Pancreas (tissue), 10 donors: Measurements from ENCODE around the gene VSX1. TPM values are rescaled to one million over a fixed set of nuclear protein-coding genes. Genes with fewer than 3 reads are reported as not detected.

ENCODE experiments used
- ATAC-seq, 4 donors: fragments of 200-7000 bp; cut with Tn5 transposase; one replicate each; pipeline versions ENCODE4 v1.8.0 to v1.9.1; 2020; ENCODE audit warnings: mild to moderate bottlenecking in 4 of 4, moderate library complexity in 4 of 4
- DNase-seq, 6 donors: peaks; one replicate each; pipeline ENCODE4 v3.0.0-alpha.2; 2020
- FAIRE-seq: peaks from 2 replicates; lab custom pipeline; 2012; peaks lifted over from hg19 to GRCh38; lab: Jason Lieb, UNC
- H3K27ac ChIP-seq, 4 donors: fragments of 200-600 bp; sonication (generic); 1 replicate in 3 of 4; 2 replicates in 1 of 4; pipeline versions ENCODE4 v1.5.0 to v1.8.0; 2020
- H3K27me3 ChIP-seq, 4 donors: fragments of 200-600 bp; one replicate each; pipeline ENCODE4 v1.8.0; 2021
- H3K36me3 ChIP-seq, 3 donors: fragments of 200-600 bp; sonication (generic) in 1 of 3; one replicate each; pipeline versions ENCODE4 v1.5.0 to v1.8.0; 2020 to 2021
- H3K4me1 ChIP-seq, 3 donors: fragments of 200-600 bp; one replicate each; pipeline ENCODE4 v1.8.0; 2021
- H3K4me3 ChIP-seq, 4 donors: fragments of 200-600 bp; sonication (generic) in 2 of 4; one replicate each; pipeline versions ENCODE4 v1.5.0 to v1.8.0; 2020 to 2021
- H3K9me3 ChIP-seq, 4 donors: fragments of 200-600 bp; one replicate each; pipeline ENCODE4 v1.8.0; 2021
- CTCF ChIP-seq, 4 donors: fragments of 200-600 bp; sonication (generic) in 3 of 4; IDR thresholded peaks; one replicate each; pipeline versions ENCODE4 v1.5.0 to v1.8.0; 2021; ENCODE audit warnings: antibody characterized with exemption in 4 of 4
- WGBS, 2 donors: extraction: QIAGEN DNeasy Blood & Tissue Kit; methylation state at CpG; one replicate each; pipeline ENCODE4 v1.1.7; 2013; 5-methylcytosine and 5-hydroxymethylcytosine counted together
- intact Hi-C, 3 donors: fragments of 100-400 bp; cut with DNase I; formaldehyde crosslinking; loops; one replicate each; pipeline versions ENCODE4 v1.11.1 to v1.14.2; 2022
- polyA plus RNA-seq, 2 donors: library from polyadenylated mRNA; stranded (reverse); fragments of 200-250 nt; gene quantifications; one replicate each; pipeline ENCODE4 v1.2.3, GENCODE V29; 2013
- total RNA-seq, 6 donors: library from RNA; stranded (reverse); fragmentation: NEBNext Ultra II Directional in 4 of 6; extraction: Animal tissue kit (Norgen Biotek cat#: 25700) in 4 of 6; gene quantifications; one replicate each; pipeline versions ENCODE4 v1.2.1 to v1.2.4, GENCODE V29; 2021 to 2023
- donor health status: healthy with polysubstance abuse.
- donor health status: DM: no; HTN: no; CAD: no; lungs with moderate emphysema.
- donor health status: DM: no; HTN: no; CAD: no.
- donor health status: control.
- donor health status: control.
- donor health status: Bipolar disorder and iron deficiency.
- donor health status: DM: yes; HTN: yes; CAD: no.
- donor health status: DM: no; HTN: no; CAD: no.
- donor health status: DM: no; HTN: no; CAD: no.
- donor health status: DM: yes; HTN: yes; CAD: no.

The VSX1 gene
- total and polyA plus RNA-seq, 8 donors: 0.08 to 0.77 (median 0.23) TPM

- Histone ChIP-seq H3K27ac (no peak overlapping the region), H3K4me3 (no peak overlapping the region), H3K9me3 (no peaks in the 10 kb centered on the region), H3K4me1 (peaks cover 14 to 34% (median 15%) of the 10 kb centered on the region in 3 donors), H3K36me3 (no peaks in the 10 kb centered on the region), H3K27me3 (no peaks in the 10 kb centered on the region)
- WGBS, 2 donors: 94% methylated on average over 2 of the region's 2 CpGs
- no peak for FAIRE-seq
- TF ChIP-seq CTCF (IDR thresholded peaks at IDR 0.05): no peak
- intact Hi-C loops: loop anchor here in 2 of 3 donors (2.0 to 10.0 kb wide), 2 partner anchors 69 kb away; partner anchors contain the start of gene APMAP (in 1 of the 2)
- DNase-seq: peak in 1 of 6 donors; percentile 34
- ATAC-seq: no peak
Observed at GRCh38 chr20:25063981-25064380, 18.0 kb downstream of the VSX1 start.

- TF ChIP-seq CTCF (IDR thresholded peaks at IDR 0.05): no peak
- intact Hi-C loops: loop anchor here in 1 of 3 donors (10.0 kb wide), 1 partner anchor 69 kb away; the partner anchor contains the start of gene APMAP
- FAIRE-seq (no peak), ATAC-seq (no peak), DNase-seq (peak in 1 of 6 donors; percentile 36)
- H3K9me3 ChIP-seq: no peaks in the 10 kb centered on the region
- no peaks in the 10 kb centered on the region for H3K36me3 ChIP-seq
- H3K27ac ChIP-seq: no peak overlapping the region
- no peaks in the 10 kb centered on the region for H3K27me3 ChIP-seq
- WGBS, 2 donors: 90 to 95% methylated on average over 11 of the region's 11 CpGs
- no peak overlapping the region for H3K4me3 ChIP-seq
- peaks cover 14 to 37% (median 19%) of the 10 kb centered on the region in 3 donors for H3K4me1 ChIP-seq
Observed at GRCh38 chr20:25063546-25063945, 18.4 kb downstream of the VSX1 start.

DNA sequence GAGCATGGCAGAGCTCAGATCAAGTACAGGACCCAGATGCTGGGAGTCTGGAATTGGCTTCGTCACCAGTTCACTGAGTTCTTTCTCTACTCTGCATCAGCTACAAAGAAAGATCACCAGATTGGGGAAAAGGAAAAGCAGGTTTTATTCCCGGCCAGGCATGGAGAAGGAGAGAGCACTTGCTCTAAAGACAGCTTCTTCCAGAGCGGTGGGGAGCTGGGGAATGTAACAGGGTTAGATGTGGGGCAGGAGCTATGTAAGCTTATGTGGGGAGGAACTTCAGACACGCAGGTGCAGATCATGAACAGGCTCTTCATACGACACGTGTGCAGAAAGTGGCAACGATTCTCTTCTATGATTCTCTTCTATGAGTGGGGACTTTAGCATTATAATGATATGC, 19.1 kb downstream of the VSX1 start:
- no peak for FAIRE-seq
- H3K27me3 ChIP-seq: no peaks in the 10 kb centered on the region
- peak in 1 of 6 donors; percentile 25 for DNase-seq
- peaks cover 14 to 37% (median 19%) of the 10 kb centered on the region in 3 donors for H3K4me1 ChIP-seq
- no peak overlapping the region for H3K4me3 ChIP-seq
- peak overlapping the region in 1 of 4 donors; percentile 78 for H3K27ac ChIP-seq
- no peaks in the 10 kb centered on the region for H3K9me3 ChIP-seq
- no peak for ATAC-seq
- intact Hi-C loops: loop anchor here in 1 of 3 donors (10.0 kb wide), 1 partner anchor 68 kb away; the partner anchor contains the start of gene APMAP
- H3K36me3 ChIP-seq: no peaks in the 10 kb centered on the region
- TF ChIP-seq CTCF (IDR thresholded peaks at IDR 0.05): no peak
- WGBS, 2 donors: 86 to 92% methylated on average over 7 of the region's 7 CpGs

DNA sequence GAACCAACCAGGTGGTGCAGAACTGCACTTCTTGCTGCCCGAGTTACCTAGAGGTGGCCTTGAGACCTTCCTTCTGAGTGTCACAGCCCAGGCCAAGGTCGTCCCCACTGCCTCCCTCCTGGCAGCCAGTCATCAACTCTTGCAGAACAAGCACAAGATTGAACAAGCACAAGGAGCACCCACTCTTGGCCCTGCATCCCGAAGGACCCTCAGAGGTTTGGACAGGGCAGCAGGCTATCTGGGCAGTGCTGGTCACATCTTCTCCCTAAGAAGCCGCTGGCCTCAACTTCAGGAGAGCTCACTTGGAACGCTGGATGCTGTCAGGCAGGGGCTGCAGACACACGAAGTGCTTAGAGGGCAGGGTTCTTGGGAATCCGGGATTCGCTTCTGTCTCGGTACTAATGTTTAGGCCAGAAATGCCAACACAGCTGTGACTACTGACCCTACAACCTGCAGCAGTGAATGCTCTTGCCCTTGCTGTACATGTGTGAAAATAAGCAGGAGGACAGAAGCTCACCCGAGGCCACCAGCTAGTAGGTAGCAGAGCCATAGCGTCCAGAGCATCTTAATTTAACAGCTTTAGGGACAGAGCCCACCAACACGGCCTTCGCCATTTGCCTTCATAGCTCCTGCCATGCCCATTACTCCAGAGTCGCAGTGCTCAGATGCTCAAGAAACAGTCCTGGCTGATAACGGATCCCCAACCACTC, 20.0 kb downstream of the VSX1 start:
- no peak for FAIRE-seq
- DNase-seq: peak in 3 of 6 donors; percentile 26 to 54 (median 42)
- H3K36me3 ChIP-seq: no peaks in the 10 kb centered on the region
- H3K4me3 ChIP-seq: no peak overlapping the region
- peaks cover 14 to 37% (median 19%) of the 10 kb centered on the region in 3 donors for H3K4me1 ChIP-seq
- 74 to 76% methylated on average over 15 of the region's 15 CpGs for WGBS, 2 donors
- H3K27ac ChIP-seq: peak overlapping the region; percentile 60 to 78 (median 70)
- no peaks in the 10 kb centered on the region for H3K27me3 ChIP-seq
- no peak for TF ChIP-seq CTCF (IDR thresholded peaks at IDR 0.05)
- H3K9me3 ChIP-seq: no peaks in the 10 kb centered on the region
- intact Hi-C loops: loop anchor here in 1 of 3 donors (10.0 kb wide), 1 partner anchor 67 kb away; the partner anchor contains the start of gene APMAP
- ATAC-seq: no peak
